Neural progenitor cell (in vitro differentiated cells): Measurements from ENCODE around the gene CLDN7. TPM values are rescaled to one million over a fixed set of nuclear protein-coding genes. Genes with fewer than 3 reads are reported as not detected.

Experiments
- DNase-seq: peaks from one replicate; pipeline ENCODE4 v3.0.0-alpha.2; 2016; ENCODE audit warnings: low spot score
- H2AFZ ChIP-seq: fragments of 200-600 bp; sonication (generic); replicated peaks from 2 replicates; pipeline ENCODE4 v1.6.1; 2016; ENCODE audit warnings: antibody characterized with exemption
- H3F3A ChIP-seq: fragments of 200-600 bp; sonication (generic); 2 replicates; pipeline ENCODE4 v1.6.1; 2016; ENCODE audit warnings: antibody characterized with exemption, low read depth
- H3K27ac ChIP-seq: fragments of 200-600 bp; sonication (generic); 2 replicates; pipeline ENCODE4 v1.5.1; 2016; ENCODE audit warnings: mild to moderate bottlenecking
- H3K27me3 ChIP-seq: fragments of 200-600 bp; sonication (generic); 2 replicates; pipeline ENCODE4 v1.6.1; 2016; ENCODE audit warnings: mild to moderate bottlenecking, moderate library complexity
- H3K36me3 ChIP-seq: fragments of 200-600 bp; sonication (generic); 2 replicates; pipeline ENCODE4 v1.5.1; 2016
- H3K4me1 ChIP-seq: fragments of 200-600 bp; sonication (generic); 2 replicates; pipeline ENCODE4 v1.6.1; 2016; ENCODE audit warnings: mixed run types
- H3K4me2 ChIP-seq: fragments of 200-600 bp; sonication (generic); 2 replicates; pipeline ENCODE4 v1.6.1; 2016
- H3K4me3 ChIP-seq: fragments of 200-600 bp; sonication (generic); 2 replicates; pipeline ENCODE4 v1.5.1; 2016
- H3K79me2 ChIP-seq: fragments of 200-600 bp; sonication (generic); 2 replicates; pipeline ENCODE4 v1.6.1; 2016; ENCODE audit warnings: low read depth
- H3K9ac ChIP-seq: fragments of 200-600 bp; sonication (generic); 2 replicates; pipeline ENCODE4 v1.6.1; 2016
- H3K9me3 ChIP-seq: fragments of 200-600 bp; sonication (generic); 2 replicates; pipeline ENCODE4 v1.5.1; 2016; ENCODE audit warnings: low read depth
- H4K20me1 ChIP-seq: fragments of 200-600 bp; sonication (generic); 2 replicates; pipeline ENCODE4 v1.6.1; 2016; ENCODE audit warnings: low read depth
- H3K27ac Mint-ChIP-seq: 3 replicates; pipeline ENCODE4 v1.8.0; 2021; ENCODE audit warnings: mixed read lengths
- H3K27me3 Mint-ChIP-seq: 2 replicates; pipeline ENCODE4 v1.8.0; 2022; ENCODE audit warnings: low read depth, mild to moderate bottlenecking, inconsistent platforms, moderate library complexity, mixed read lengths; ENCODE audit not compliant: insufficient read depth
- H3K36me3 Mint-ChIP-seq: 3 replicates; pipeline ENCODE4 v1.8.0; 2021; ENCODE audit warnings: mixed read lengths
- H3K4me1 Mint-ChIP-seq: 3 replicates; pipeline ENCODE4 v1.8.0; 2021; ENCODE audit warnings: mixed read lengths
- H3K4me3 Mint-ChIP-seq: 3 replicates; pipeline ENCODE4 v1.8.0; 2021; ENCODE audit warnings: mild to moderate bottlenecking, moderate library complexity, mixed read lengths
- H3K9me3 Mint-ChIP-seq: 3 replicates; pipeline ENCODE4 v1.8.0; 2020; ENCODE audit warnings: mixed read lengths
- EZH2 ChIP-seq: fragments of 200-600 bp; sonication (generic); IDR thresholded peaks from 2 replicates; pipeline ENCODE4 v1.6.1; 2017; ENCODE audit warnings: antibody characterized with exemption, mild to moderate bottlenecking, moderate library complexity
- EZH2phosphoT487 ChIP-seq: fragments of 200-600 bp; sonication (generic); IDR thresholded peaks from 2 replicates; pipeline ENCODE4 v1.6.1; 2017; ENCODE audit warnings: antibody characterized with exemption
- total RNA-seq: library from RNA; depleted of rRNA; stranded (reverse); fragments of >200 nt; gene quantifications from 2 replicates; pipeline ENCODE4 v1.2.3, GENCODE V29; 2015; ENCODE audit warnings: low replicate concordance
- TF ChIP-seq, protein P1 (sequence below): fragments of 200-600 bp; sonication (generic); IDR thresholded peaks from 2 replicates; pipeline ENCODE4 v1.5.1; 2017; ENCODE audit warnings: antibody characterized with exemption, mild to moderate bottlenecking

CLDN7 gene
- total RNA-seq, 1 donor from 2014 or later: 0.32 TPM

DNA sequence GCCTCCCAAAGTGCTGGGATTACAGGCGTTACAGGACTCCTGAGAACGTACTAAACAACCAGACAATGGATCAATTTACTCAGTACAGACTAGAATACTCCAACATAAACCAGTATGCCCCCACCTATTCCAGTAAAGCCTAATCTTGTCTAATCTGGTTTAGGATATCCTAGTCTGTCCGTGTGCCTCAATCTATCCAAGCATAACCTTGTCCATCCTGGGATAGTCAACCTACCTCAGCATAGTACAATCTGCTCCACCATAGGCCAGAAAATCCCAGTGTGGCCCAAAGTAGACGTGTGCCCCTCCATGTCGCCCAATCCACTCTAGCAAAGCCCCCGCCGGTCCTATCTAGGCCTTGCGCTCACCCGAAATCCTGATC, 28.6 kb downstream of the CLDN7 start:
- H3K4me3 ChIP-seq: peak overlapping the region; percentile 84
- peak overlapping the region; percentile 83 for H3K27ac ChIP-seq
- H3K9ac ChIP-seq: peak overlapping the region; percentile 77
- no peaks in the 10 kb centered on the region for H3K27me3 ChIP-seq
- Mint-ChIP-seq H3K27ac (peak overlapping the region; percentile 98), H3K4me3 (peak overlapping the region; percentile 100), H3K36me3 (peaks cover 40% of the 10 kb centered on the region), H3K4me1 (peaks cover 33% of the 10 kb centered on the region), H3K27me3 (peaks cover 7% of the 10 kb centered on the region), H3K9me3 (no peaks in the 10 kb centered on the region)
- peaks cover 85% of the 10 kb centered on the region for H3K79me2 ChIP-seq
- peaks cover 48% of the 10 kb centered on the region for H3F3A ChIP-seq
- H4K20me1 ChIP-seq: peaks cover 70% of the 10 kb centered on the region
- H2AFZ ChIP-seq: no peak overlapping the region
- peaks cover 13% of the 10 kb centered on the region for H3K4me1 ChIP-seq
- peak overlapping the region; percentile 99 for H3K4me2 ChIP-seq
- no peak for DNase-seq
- no peaks in the 10 kb centered on the region for H3K36me3 ChIP-seq
- no peaks in the 10 kb centered on the region for H3K9me3 ChIP-seq
- TF ChIP-seq, protein P1, sequence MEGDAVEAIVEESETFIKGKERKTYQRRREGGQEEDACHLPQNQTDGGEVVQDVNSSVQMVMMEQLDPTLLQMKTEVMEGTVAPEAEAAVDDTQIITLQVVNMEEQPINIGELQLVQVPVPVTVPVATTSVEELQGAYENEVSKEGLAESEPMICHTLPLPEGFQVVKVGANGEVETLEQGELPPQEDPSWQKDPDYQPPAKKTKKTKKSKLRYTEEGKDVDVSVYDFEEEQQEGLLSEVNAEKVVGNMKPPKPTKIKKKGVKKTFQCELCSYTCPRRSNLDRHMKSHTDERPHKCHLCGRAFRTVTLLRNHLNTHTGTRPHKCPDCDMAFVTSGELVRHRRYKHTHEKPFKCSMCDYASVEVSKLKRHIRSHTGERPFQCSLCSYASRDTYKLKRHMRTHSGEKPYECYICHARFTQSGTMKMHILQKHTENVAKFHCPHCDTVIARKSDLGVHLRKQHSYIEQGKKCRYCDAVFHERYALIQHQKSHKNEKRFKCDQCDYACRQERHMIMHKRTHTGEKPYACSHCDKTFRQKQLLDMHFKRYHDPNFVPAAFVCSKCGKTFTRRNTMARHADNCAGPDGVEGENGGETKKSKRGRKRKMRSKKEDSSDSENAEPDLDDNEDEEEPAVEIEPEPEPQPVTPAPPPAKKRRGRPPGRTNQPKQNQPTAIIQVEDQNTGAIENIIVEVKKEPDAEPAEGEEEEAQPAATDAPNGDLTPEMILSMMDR: no peak
- no peak for TF ChIP-seq EZH2phosphoT487
- no peak for TF ChIP-seq EZH2

DNA sequence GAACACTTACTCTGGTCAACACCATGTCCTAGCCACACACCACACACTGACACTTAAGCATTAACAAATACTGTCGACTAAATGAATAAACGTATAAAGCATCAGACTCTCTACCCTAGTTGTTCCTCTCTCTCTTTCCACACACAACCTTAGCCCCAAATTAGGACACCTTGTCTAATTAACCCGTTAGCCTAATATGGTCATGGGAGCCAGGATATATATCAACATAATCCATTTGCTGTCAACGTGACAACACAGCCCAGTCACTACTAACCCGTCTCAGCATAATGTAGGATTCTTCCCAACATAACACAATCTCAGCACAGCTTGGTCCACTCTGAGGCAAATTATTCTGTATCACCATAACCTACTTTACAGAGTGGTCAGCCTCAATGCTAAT, 30.2 kb downstream of the CLDN7 start:
- H3K27ac Mint-ChIP-seq: no peak overlapping the region
- Histone ChIP-seq H3K27ac (no peak overlapping the region), H3K4me2 (peak overlapping the region; percentile 99), H3K36me3 (no peaks in the 10 kb centered on the region), H3K27me3 (no peaks in the 10 kb centered on the region), H3K9me3 (no peaks in the 10 kb centered on the region), H3K4me1 (peaks cover 13% of the 10 kb centered on the region), H3K4me3 (peak overlapping the region; percentile 84), H3K9ac (no peak overlapping the region), H3K79me2 (peaks cover 69% of the 10 kb centered on the region), H3F3A (peaks cover 40% of the 10 kb centered on the region), H4K20me1 (peaks cover 70% of the 10 kb centered on the region), H2AFZ (no peak overlapping the region)
- H3K9me3 Mint-ChIP-seq: no peaks in the 10 kb centered on the region
- peaks cover 30% of the 10 kb centered on the region for H3K4me1 Mint-ChIP-seq
- peaks cover 9% of the 10 kb centered on the region for H3K27me3 Mint-ChIP-seq
- peaks cover 44% of the 10 kb centered on the region for H3K36me3 Mint-ChIP-seq
- TF ChIP-seq, protein P1: no peak
- TF ChIP-seq EZH2phosphoT487 (no peak), EZH2 (no peak)
- DNase-seq: no peak
- peak overlapping the region; percentile 100 for H3K4me3 Mint-ChIP-seq

DNA sequence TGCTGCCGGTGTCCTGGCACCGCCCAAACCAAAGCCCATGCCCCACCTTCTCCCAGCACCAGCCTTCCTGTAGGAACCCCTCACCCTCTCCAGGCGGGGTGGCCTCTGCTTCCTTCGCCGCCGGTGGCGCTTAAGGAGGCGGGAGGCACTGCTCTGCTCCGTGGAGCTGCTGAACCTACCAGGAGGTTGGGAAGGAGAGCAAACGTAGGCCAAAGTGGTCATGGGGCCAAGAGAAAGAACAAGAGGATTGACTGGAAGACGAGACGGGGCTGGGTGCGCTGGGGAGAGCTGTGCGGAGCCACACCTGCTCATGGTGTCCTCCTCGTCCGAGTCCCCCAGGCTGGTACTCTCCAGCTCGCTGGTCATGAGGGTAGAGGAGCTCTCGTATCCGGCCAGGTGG, 32.8 kb downstream of the CLDN7 start:
- no peak overlapping the region for H3K4me3 Mint-ChIP-seq
- no peaks in the 10 kb centered on the region for H3K9me3 Mint-ChIP-seq
- peaks cover 31% of the 10 kb centered on the region for H3K36me3 Mint-ChIP-seq

More for the DNA sequence above, 32.8 kb downstream of the CLDN7 start:
- TF ChIP-seq EZH2 (no peak), EZH2phosphoT487 (no peak)
- TF ChIP-seq, protein P1: no peak
- H3K27ac Mint-ChIP-seq: no peak overlapping the region
- Histone ChIP-seq H4K20me1 (peaks cover 65% of the 10 kb centered on the region), H3K27me3 (no peaks in the 10 kb centered on the region), H3K27ac (no peak overlapping the region), H3K4me2 (no peak overlapping the region), H3K36me3 (no peaks in the 10 kb centered on the region), H3K4me1 (peaks cover 13% of the 10 kb centered on the region), H2AFZ (no peak overlapping the region), H3K79me2 (peaks cover 47% of the 10 kb centered on the region), H3K9ac (no peak overlapping the region), H3F3A (peaks cover 13% of the 10 kb centered on the region), H3K4me3 (no peak overlapping the region), H3K9me3 (no peaks in the 10 kb centered on the region)
- H3K4me1 Mint-ChIP-seq: peaks cover 16% of the 10 kb centered on the region
- no peak for DNase-seq
- peaks cover 8% of the 10 kb centered on the region for H3K27me3 Mint-ChIP-seq
